NCI-H774 (cell line): ENCODE measurements around the gene GNPTG.

Experiments used
- DNase-seq: peaks from one replicate; lab custom pipeline; 2025; lab: John Stamatoyannopoulos, UW

GNPTG gene

GRCh38 chr16:1347286-1347855, 4.4 kb upstream of the GNPTG start:
- no peak for DNase-seq

DNA sequence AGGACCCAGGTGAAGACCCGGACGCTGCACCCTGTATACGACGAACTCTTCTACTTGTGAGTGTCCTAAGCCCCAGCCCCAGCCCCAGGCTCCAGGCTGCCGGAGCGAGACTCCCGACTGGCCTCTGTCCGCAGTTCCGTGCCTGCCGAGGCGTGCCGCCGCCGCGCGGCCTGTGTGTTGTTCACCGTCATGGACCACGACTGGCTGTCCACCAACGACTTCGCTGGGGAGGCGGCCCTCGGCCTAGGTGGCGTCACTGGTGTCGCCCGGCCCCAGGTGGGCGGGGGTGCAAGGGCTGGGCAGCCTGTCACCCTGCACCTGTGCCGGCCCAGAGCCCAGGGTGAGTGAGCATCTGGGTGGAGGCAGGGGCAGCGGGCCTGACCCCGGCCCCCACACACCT, 3.8 kb upstream of the GNPTG start:
- no peak for DNase-seq

GRCh38 chr16:1348441-1348840, 3.3 kb upstream of the GNPTG start:
- no peak for DNase-seq

DNA sequence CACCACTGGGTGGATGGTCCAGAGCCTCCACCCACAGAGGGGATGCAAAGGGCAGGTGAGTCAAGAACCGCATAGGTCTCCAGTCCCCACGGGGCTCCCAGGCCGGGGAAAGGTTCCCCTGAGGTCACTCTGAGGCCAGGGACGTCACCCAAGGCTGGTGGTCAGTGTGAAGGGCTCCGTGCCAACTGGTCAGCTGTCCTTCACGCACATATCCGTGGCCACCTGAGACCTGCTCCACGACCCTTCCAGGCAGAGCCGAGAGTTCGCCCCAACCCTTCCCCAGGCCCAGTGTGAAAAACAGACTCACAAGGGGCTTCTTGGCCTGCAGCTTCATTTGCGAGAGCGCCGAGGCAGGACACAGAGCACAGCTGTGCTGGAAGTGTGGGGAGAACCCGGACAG, 2.8 kb upstream of the GNPTG start:
- DNase-seq, result no peak

DNA sequence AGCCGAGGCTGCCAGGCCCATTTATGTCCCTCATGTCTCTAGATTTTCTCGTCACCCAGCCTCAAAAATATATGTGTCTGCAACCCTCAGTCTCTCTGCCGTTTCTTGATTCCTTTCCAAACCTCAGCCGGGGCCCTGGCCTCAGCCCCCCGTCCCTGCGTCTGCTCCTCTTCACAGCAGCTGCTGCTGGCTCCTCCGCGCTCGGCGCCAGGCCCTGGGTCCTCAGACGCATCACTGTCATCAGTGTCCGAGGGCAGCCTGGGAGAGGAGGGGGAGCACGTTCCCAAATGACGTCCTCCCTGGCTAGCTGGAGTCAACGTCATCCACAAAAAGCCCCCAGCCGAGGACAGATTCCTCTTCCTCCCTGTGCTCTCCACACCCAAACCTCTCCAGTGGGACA, 2.4 kb upstream of the GNPTG start:
- DNase-seq, result no peak

- DNase-seq, result no peak
Observed at GRCh38 chr16:1349951-1350350, 1.8 kb upstream of the GNPTG start.

GRCh38 chr16:1350691-1351090, 1.0 kb upstream of the GNPTG start:
- DNase-seq, result no peak

DNA sequence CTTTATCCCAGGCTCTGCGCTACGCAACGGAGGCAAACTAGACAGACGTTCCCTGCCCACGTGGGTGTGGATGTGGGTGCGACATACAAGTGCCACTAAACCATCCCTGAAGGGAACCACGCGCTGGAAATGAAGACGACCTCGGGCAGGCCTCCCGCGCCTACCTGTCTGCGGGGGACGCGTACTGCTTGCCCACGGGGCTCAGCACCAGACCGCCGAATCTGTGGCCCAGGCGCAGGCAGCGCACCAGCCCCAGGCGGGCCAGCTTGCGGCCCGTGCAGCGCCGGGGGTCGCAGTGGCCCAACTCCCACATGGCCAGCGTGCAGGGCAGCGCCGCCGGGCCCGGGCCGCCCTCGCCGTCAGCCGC, 533 bp upstream of the GNPTG start:
- DNase-seq, result no peak

DNA sequence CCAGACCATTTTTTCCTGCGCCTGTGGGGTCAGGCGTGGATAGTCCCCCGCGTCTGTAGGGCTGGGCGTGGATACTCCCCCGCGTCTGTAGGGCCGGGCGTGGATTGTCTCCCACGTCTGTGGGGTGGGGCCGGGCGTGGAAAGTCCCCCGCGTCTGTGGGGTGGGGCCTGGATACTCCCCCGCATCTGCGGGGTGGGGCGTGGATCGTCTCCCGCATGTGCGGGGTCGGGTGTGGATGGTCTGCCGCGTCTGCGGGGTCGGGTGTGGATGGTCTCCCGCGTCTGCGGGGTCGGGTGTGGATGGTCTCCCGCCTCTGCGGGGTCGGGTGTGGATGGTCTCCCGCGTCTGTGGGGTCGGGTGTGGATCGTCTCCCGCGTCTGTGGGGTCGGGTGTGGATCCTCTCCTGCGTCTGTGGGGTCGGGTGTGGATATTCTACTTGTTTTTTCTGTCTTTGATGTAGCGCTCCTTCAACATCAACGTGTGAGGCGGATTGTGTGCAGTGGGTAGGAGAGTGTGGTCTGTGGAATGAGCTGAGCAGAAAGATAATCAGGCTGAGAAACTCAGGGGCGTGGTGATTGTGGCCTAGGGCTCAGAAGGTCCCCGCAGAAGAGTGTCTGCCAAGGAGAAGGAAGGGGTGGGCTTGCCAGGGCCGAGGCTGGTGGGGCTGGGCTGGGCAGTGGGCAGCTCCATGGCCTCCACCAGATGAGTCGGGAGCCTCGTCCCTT, 3.2 kb downstream of the GNPTG start:
- no peak for DNase-seq

DNA sequence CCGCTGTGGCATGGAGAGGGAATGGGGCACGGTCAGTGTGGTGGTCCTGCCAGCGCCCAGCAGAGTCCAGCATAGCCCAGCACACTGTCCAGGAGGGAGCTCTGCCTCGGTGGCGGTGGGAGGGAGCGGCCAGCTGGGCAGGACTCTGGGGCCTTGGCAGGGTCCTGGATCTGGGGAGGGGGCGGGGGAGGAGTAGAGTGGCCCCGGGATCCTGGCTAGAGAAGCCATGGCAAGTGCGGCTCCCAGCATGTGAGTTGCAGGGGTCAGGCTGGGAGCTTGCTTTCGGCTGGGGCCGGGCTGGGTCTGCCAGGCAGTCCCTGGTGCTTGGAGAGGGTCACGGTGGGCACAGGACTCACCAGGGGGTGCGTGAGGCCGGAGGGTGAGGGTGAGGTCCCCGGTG, 3.9 kb downstream of the GNPTG start:
- DNase-seq, result no peak

GRCh38 chr16:1356061-1356900, 4.5 kb downstream of the GNPTG start:
- no peak for DNase-seq

GRCh38 chr16:1357906-1358566, 6.3 kb downstream of the GNPTG start:
- no peak for DNase-seq

DNA sequence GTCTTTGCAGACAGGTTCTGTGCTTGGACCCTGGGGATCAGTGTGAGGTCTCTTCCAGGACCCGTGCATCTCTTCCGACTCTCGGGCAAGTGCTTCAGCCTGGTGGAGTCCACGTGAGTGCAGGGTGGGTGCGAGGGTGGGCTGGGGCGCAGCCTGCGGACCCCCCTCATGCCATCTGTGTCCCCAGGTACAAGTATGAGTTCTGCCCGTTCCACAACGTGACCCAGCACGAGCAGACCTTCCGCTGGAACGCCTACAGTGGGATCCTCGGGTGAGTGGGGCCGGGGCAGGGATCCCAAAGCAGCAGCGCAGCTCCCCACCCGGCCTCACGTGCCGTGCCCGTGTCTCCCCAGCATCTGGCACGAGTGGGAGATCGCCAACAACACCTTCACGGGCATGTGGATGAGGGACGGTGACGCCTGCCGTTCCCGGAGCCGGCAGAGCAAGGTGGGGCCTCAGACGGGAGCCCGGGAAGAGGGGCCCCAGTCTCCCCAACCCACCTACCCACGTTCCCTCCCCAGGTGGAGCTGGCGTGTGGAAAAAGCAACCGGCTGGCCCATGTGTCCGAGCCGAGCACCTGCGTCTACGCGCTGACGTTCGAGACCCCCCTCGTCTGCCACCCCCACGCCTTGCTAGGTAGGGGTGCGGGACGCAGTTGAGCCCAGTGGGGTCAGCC, 10.1 kb downstream of the GNPTG start:
- DNase-seq, result no peak

- no peak for DNase-seq
Observed at GRCh38 chr16:1362807-1363206, 11.1 kb downstream of the GNPTG start.

DNA sequence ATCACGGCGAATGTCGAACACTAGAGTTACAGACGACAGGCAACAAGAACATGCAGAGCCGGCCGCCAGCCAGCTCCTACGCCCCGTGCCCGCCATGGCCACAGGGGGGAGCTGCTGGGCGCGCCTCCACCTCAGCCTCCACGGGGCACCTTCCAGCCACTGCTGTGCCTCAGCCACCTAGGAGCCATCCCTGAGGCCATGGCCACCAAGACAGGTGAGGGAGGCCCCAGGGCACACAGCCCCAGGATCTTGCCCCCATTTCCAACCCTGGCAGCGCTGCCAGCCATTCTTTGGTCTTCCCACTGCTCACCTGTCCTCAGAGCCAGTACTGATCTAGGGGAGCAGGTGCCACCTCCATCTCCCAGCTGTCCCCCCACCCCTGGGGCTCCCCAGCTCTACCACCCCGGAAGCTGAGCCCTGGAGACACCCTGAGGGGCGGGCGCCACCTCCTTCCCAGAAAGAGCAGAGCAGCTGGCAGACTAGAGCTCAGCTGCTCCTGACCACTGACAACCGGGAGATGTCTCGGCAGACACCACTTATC, 11.8 kb downstream of the GNPTG start:
- no peak for DNase-seq

- no peak for DNase-seq
Observed at GRCh38 chr16:1364510-1364909, 12.8 kb downstream of the GNPTG start.

- no peak for DNase-seq
Observed at GRCh38 chr16:1366060-1366711, 14.5 kb downstream of the GNPTG start.

- no peak for DNase-seq
Observed at GRCh38 chr16:1366712-1367299, 15.1 kb downstream of the GNPTG start.

DNA sequence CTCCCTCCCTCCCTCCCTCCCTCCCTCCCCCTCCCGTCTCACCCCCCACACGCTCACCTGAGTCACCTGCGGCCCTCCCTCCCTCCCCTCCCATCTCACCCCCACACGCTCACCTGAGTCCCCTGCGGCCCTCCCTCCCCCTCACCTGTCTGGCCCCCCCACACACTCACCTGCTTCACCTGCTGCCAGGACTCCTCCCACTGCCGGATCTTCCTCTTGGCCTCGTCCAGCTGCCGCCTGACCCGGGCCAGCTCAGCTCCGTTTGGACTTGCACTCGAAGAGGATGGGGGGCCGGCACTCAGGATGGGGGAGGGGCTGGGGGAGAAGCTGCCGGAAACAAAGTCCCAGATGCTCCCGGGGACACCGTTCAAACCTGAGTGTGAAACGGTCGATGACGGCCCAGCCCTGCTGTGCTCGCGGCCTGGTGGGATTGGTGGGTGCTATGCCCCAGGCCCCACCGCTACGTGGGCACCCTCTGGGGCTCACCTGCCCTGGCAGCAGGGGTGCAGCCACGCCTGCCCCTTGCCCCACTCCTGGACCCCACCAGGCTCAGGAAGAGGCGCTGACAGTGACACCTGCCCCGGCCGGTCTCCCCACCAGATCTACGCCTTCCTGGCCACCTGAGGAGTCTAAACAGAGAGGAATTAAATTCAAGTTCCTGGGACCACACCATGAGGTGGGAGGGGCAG, 15.9 kb downstream of the GNPTG start:
- no peak for DNase-seq
